ENCODE data around the gene SLC9C1. TPM values are rescaled to one million over a fixed set of nuclear protein-coding genes. Genes with fewer than 3 reads are reported as not detected.

SLC9C1 gene
- total RNA-seq = 0.12 and 0.22 TPM in 2 replicates

DNA sequence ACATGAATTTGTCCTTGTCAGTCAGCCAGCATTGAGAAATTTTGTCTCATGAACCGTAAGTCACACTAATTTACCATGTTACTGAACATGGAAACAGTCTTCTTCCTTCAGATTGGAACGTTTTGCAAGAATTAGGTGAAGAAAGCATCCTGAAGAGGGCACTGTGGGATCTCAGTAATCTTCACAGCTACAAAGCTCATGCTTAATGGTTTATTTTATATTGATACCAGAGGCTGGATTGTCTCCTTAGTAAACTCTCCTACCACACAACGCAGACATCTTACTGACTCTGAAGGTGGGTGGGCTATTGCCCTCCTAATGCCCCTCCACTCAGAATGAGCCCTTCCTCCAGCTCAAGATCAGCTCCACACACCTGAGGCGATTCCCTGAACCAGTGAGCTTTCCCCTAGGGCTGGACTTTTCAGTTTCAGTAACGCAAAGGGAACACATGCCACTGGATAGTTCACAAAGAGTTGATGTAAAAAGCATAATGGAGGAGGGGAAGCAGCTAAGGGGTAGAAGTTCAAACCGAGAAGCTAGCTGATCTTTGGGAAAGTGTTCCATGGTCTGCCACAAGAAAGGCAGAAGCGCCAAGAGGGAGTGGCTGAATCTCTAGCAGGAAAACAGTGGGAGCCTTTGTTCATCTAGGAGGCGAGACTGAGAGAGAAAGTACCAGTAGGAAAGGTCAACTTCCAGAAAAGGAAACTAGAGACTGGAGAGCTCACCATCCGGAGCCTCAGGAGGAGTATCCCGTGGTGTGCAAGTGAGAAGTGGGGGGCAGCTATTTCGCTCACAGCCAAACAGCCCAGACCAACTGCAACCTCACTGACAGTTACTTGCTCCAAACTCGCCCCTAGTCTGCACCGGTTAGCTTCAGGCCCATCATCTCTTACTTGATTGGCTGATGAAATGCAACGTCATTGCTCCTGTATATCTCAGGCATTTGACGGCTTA is at the start of gene SLC9C1:
SLC9C1 (minus strand) TSS at position 849 of the 954 bp plus-strand sequence. CDS start 7,425 bp downstream, outside the sequence.

DNA sequence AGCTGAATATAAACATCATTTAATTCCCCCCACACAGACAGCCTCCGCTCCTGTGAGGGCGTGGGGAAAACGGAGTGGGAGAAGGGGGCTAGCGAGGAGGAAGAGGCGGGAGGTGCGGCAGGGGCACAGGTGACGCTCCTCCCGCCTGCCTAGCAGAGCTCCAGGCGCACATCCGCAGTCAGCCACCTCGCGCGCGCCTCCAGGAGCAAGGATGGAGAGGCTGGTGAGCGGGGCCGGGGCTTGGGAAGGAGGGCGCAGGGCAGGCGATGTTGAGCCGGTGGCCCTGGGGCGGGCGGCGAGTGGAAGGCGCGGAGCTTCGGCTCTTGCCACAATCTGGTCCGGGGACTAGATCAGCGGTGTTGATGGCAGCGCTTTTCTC is 39.0 kb upstream of the SLC9C1 start, which contains the start of gene CD200:
CD200 (plus strand) TSS at position 155 of the 379 bp plus-strand sequence; CDS start at position 212, 57 bp downstream.

DNA sequence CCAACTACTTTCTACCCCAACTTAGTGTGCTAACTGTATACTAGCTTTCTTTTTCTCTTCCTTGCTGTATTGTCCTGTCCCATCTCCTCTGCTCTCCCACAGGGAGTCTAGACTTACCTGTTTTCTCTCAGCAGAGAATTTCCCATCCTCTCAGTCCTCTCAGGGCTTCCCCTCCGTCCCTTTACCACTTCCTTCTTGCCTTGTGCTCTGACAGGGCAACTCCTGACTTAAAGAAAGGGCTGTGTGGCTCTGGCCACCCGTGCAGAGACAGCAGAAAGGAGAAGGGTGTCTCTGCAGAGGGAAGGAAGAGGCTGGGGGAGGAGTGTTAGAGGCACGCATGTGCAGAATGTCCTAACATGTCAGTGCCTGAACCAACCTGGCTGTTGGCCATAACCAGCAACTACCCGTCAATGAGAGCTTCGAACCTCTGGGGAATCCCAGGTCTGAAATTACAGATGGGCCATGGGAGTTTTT is 161.0 kb downstream of the SLC9C1 start, which contains the start of gene GCSAM:
GCSAM (minus strand) TSS at position 274 of the 474 bp plus-strand sequence; CDS start at position 146, 128 bp downstream.

Other genes with a start within 250 kb of the SLC9C1 start
- gene C3orf52, start 207.8 kb downstream of the SLC9C1 start, total RNA-seq = 17.2 and 24.9 TPM in 2 replicates
- not detected in 2 replicates for gene GCSAM, start 161.0 kb downstream of the SLC9C1 start, total RNA-seq
- gene CD200, start 38.9 kb upstream of the SLC9C1 start, total RNA-seq = 0.44 and 2.9 TPM in 2 replicates
- gene BTLA, start 205.3 kb upstream of the SLC9C1 start, total RNA-seq = 0.12 TPM in 1 of 2 replicates, not detected in the other